H1 (cell line): ENCODE results near the gene ADCK1.

Source experiments
- CREB1 ChIP-seq: IDR thresholded peaks from 2 replicates; pipeline ENCODE4 v1.6.1; 2012; ENCODE audit warnings: inconsistent platforms
- CTCF ChIP-seq, 3 experiments: IDR thresholded peaks; 1 replicate in 2 of 3; 2 replicates in 1 of 3; pipeline versions ENCODE4 v1.5.1 to v1.6.1; 2011; ENCODE audit warnings: low read length in 3 of 3, mild to moderate bottlenecking in 3 of 3, inconsistent platforms in 2 of 3, low read depth in 1 of 3, moderate library complexity in 1 of 3; ENCODE audit not compliant: insufficient read depth in 1 of 3; ENCODE audit errors: control extremely low read depth in 1 of 3
- POLR2A ChIP-seq, 2 experiments: IDR thresholded peaks; 1 replicate in 1 of 2; 2 replicates in 1 of 2; pipeline ENCODE4 v1.6.1; 2011; ENCODE audit warnings: low read depth in 2 of 2, low read length in 2 of 2, mild to moderate bottlenecking in 2 of 2; ENCODE audit errors: control extremely low read depth in 1 of 2
- POLR2AphosphoS5 ChIP-seq: IDR thresholded peaks from 2 replicates; pipeline ENCODE4 v1.6.1; 2011; ENCODE audit warnings: low read depth, low read length
- TAF7 ChIP-seq: optimal IDR thresholded peaks from 2 replicates; pipeline ENCODE3; 2011; ENCODE audit warnings: low read depth, mild to moderate bottlenecking, inconsistent platforms, low read length, moderate library complexity, borderline replicate concordance
- TBP ChIP-seq: IDR thresholded peaks from 2 replicates; pipeline ENCODE4 v1.6.1; 2011; ENCODE audit warnings: low read depth, low read length, improper control_type of control experiment

GRCh38 chr14:77808250-77808649 lies 8.3 kb downstream of the ADCK1 start:
- TF ChIP-seq POLR2AphosphoS5 (no peak), TAF7 (no peak), CREB1 (no peak), POLR2A (IDR thresholded peaks at IDR 0.05; ENCODE audit: control extremely low read depth in 1 of 2, low read depth in 2 of 2, low read length in 2 of 2) (no peak), TBP (no peak), CTCF (IDR thresholded peaks at IDR 0.05; ENCODE audit: control extremely low read depth in 1 of 3, insufficient read depth in 1 of 3, low read depth in 1 of 3, low read length in 3 of 3) (no peak)
